HG02884 (cell line): ENCODE results near the gene LCN9.

Experiments used
- ATAC-seq: cut with Tn5 transposase; IDR thresholded peaks from one replicate; pipeline ENCODE4 v1.9.1; 2021; ENCODE audit warnings: mild to moderate bottlenecking, moderate library complexity; ENCODE audit not compliant: unreplicated experiment

Gene LCN9

DNA sequence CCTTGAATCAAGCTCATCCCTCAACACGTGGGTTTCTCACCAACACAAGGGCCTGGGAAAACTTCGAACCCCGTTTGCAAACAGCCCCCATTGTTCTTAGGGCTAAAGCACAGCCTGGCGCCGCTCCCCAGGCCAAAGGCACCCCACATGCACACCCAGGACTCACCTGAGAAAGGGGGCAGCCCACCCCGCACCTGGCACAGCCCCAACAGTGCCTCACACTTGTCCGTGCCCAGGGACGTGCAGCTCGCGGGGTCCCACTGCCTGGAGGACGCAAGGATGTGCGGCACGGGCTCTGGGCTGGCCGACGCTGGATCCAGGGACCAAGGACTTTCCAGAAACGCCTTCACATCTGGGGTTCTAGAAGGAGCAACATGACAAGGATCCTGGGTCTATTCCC lies 33.3 kb downstream of the LCN9 start:
- no peak for ATAC-seq

- ATAC-seq: no peak
These were observed 34.1 kb downstream of the LCN9 start for GRCh38 chr9:135697226-135697625.

GRCh38 chr9:135698236-135698635 lies 35.1 kb downstream of the LCN9 start:
- no peak for ATAC-seq

- ATAC-seq: no peak
These were observed 35.7 kb downstream of the LCN9 start for GRCh38 chr9:135698767-135699166.

- no peak for ATAC-seq
These were observed 36.3 kb downstream of the LCN9 start, which contains the start of gene SOHLH1 for GRCh38 chr9:135699440-135699839. Gene SOHLH1, minus strand, starts transcription at chr9:135699481. Its CDS starts 14 bp downstream, at chr9:135699467.

DNA sequence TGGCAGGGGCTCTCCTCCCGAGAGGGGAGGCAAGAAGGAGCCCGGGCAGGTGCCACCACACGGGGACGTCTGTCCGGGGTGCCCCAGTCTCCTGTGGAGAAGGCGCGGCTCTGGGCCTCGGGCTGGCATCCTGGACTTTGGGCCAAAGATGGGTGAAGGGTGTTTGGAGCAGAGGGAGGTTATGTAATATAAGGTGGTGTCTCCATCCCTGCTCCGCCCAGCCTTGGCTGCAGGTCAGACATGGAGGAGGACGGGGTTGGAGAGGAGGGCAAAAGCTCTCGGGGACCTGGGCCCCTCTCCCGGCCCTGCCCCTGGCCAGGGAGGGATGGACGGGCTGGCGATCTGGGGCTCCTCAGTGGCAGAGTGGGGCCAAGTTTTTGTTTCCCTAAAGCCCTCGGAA lies 37.4 kb downstream of the LCN9 start:
- no peak for ATAC-seq

GRCh38 chr9:135701067-135701958 lies 38.2 kb downstream of the LCN9 start:
- ATAC-seq: no peak

- no peak for ATAC-seq
These were observed 39.0 kb downstream of the LCN9 start, which contains the start of gene KCNT1 for GRCh38 chr9:135701959-135702721. Gene KCNT1, plus strand, starts transcription at chr9:135702185. Its CDS starts 74 bp downstream, at chr9:135702259.

DNA sequence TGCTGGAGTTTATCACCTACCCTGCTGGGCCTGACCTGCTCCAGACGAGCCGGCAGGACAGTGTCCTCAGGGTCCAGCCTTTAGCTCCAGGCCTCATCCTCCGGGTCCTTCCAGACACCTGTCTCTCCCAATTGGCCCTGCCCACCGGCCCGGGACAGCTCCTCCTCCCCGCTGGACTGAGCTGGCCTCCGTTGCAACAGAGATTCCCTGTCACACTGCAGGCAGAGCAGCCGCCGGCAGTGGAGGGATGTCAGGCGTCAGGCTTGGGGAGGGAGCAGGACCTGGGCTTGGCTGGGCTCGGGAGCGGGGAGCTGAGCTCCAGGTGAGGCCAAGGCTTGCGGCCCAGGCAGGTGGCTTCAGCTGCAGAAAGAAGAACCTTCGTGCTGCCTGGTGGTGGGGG lies 40.6 kb downstream of the LCN9 start:
- no peak for ATAC-seq

DNA sequence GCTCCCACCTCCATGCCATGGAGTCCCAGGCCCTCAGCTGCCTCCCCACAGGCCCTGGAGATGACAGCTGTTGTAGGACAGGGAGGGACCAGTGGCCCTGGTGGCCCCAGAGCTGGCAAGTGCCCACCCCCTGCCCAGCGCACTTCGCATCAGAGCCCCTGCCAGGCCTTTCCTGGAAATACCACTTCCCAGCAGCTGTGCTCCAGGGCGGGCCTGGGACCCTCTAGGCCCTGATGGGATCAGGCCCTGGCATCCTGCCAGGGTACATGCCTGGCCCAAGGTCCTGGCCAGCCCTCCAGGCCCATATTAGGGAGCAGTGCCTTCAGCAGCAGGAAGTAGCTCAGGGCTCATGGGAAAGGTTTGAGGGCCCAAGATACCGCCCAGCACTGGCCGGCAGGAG lies 41.4 kb downstream of the LCN9 start:
- ATAC-seq: no peak

DNA sequence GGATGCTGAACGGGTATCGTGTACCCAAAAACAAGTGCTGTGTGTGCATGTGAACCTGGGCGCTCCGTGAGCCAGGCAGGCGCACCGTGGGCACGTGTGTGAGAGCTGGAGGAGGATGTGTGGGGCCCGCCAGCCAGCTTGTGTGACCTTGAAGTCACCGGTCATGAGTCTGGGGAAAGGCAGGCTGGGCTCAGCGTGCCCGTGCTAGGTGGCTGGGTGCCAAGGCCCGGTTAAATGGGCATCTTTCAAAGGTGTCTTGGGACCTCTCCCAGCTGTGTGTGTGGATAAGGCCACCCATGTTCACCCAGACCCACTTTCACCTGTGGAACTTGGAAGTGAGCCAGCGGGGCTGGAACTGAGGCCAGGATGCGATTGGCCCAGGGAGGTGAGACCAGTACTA lies 42.3 kb downstream of the LCN9 start:
- ATAC-seq: no peak

DNA sequence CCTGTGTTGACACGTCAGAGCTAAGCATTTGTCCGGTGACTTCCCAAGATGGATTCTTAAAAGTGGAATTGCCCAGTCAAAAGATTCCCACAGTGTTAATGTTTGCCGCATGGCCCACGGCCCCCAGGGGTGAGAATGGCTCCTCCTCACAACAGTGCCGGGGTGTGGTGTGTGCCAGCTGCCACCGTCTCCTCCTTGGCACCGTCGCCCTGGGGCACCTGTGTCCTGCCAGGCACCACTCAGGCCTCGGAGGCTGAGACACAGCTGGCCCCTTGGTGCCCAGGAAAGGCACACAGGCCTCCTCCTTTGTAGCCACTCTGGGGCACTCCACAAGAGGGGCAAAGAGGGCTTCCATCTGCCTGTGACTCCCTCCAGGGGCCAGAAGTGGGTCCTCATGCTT lies 43.2 kb downstream of the LCN9 start:
- ATAC-seq: no peak

DNA sequence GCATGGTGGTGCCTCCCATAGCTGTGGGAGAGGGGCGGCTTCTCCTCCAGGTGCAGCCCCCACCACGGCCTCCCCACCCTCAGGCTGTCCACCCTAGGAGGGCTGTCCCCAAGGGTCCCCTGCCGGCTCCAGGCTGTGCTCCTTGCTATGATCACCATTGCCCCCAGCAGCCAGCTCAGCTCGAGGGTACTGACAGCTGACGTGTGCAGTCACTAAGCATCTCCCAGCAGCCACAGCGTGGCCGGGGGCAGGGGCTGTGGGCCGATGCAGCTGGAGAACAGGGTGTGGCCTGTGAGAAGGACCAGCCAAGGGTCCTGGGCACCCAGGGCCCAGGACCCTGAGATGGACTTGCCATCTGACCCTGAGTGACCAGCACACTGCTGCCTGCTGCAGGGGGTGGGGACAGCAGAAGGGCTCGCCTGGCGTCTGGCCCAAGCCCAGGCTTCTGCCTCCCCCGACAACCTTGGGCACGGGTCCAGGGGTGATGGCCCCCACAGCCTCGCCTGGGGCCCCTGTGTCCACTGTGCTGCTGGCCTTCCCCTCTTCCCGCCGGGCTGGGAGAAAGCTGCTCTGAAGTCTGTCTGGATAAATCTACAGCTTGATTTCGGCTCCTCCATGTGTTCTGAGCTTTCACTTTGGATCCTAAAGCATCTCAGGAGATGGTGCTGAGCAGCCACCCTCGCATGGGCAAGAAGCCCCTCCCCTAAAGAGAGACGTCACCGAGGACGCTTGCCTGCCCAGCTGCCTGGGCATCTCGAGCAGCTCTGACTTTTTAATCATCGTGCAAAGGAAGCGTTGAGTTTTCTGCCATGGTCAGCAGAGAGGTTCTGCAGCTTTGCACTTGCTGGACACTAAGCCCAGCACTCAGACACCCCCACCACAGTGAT lies 44.4 kb downstream of the LCN9 start:
- no peak for ATAC-seq

GRCh38 chr9:135708164-135708563 lies 45.1 kb downstream of the LCN9 start:
- ATAC-seq: no peak

DNA sequence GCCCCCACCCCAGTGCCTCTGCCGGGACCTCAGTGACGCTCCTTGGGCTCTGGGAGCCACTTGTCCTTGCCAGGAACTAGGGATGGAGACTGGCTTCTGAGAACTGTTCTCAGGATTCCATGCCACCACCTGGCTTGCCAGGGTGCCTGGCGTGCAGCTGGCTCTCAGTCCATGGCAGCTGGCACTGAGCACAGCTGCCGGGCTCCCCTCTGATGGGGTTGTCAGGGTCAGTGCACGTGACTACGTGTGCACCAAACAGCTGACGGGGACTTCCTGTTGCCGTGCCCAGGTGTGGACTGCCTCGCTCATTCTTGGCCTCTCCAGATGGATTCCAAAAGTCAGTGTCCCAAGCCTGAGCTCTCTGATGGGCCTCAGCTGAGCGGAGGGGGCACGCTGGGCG lies 48.3 kb downstream of the LCN9 start:
- ATAC-seq: no peak

DNA sequence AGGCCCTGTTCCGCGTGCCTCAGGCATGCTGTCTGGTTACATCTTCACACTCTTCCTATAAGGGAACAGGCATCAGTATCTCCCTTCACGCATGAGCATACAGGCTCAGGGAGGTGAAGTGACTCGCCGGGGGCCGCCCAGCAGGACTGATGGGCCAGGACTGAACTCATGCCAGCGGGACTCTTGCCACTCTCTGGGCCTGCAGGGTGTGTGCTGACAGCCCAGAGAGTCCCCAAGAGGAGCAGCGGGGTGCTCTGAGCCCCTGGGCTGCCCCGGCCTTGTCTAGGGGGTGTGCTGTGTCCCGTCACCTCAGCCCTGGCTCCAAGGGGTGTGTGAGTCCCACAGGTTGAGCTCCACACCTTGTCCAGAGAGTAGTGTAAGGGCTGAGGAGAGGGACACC lies 48.8 kb downstream of the LCN9 start:
- ATAC-seq: no peak

GRCh38 chr9:135712613-135713295 lies 49.6 kb downstream of the LCN9 start:
- ATAC-seq: no peak

DNA sequence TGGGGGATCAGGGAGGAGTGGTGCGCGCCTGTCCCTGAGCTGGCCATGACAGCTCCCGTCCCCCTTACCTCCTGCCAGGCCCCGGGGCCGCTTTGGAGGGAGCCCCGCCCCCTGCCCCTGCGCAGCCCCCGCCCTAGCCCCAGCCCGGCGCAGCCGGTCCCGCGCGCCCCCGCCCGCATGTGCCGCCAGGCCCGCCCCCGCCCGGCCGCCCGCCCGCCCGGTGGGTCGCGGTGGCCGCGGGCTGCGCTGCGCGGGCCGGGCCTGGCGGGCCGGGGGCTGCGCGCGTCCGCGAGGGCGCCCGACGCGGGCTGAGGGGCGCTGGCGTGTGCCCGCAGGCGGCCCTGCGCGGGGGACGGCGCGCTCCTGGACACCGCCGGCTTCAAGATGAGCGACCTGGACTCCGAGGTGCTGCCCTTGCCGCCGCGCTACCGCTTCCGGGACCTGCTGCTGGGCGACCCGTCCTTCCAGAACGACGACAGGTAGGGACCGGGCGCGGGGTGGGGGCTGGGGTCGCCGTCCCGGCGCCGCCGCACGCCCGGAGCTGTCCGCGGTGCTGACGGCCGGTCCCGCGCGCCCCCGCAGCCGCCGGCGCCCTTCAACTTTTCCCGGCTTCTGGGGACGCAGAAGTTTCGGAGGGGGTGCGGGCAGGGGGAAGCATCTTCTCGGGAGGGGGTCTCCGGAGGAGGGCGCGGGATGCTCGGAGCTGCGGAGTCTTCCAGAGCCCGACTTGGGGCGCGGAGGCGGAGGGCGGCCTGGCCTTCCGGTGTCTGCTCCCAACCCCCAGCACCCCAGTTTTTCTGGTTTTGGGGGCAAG lies 51.3 kb downstream of the LCN9 start:
- no peak for ATAC-seq

DNA sequence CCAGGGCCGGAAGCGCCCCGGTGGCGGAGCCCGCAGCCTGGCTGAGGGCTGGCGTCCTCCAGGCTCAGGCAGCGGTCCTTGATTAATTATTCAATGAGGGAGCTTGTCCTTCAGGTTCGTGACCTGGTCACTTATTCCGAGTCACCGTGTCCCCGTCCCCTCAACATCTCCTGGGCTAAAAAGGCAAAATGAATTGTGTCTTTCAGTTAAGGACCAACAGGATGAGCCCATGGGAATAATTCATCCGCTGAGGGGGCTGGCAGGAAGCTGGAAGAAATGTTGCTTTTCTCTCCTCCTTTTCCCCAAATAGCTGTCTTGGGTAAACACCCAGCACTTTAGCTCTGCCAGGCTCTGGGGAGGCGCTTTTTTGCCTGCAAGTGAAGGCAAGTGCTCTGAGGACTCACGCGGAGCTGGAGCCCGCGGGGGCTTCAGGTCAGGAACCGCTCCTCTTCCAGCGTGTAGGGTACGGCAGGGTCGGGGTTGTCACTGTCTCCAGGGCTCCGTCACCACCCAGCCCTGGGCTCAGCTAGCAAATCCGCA lies 52.0 kb downstream of the LCN9 start:
- ATAC-seq: no peak
